ENCODE measurements around the gene CELSR1.

CELSR1 gene

DNA sequence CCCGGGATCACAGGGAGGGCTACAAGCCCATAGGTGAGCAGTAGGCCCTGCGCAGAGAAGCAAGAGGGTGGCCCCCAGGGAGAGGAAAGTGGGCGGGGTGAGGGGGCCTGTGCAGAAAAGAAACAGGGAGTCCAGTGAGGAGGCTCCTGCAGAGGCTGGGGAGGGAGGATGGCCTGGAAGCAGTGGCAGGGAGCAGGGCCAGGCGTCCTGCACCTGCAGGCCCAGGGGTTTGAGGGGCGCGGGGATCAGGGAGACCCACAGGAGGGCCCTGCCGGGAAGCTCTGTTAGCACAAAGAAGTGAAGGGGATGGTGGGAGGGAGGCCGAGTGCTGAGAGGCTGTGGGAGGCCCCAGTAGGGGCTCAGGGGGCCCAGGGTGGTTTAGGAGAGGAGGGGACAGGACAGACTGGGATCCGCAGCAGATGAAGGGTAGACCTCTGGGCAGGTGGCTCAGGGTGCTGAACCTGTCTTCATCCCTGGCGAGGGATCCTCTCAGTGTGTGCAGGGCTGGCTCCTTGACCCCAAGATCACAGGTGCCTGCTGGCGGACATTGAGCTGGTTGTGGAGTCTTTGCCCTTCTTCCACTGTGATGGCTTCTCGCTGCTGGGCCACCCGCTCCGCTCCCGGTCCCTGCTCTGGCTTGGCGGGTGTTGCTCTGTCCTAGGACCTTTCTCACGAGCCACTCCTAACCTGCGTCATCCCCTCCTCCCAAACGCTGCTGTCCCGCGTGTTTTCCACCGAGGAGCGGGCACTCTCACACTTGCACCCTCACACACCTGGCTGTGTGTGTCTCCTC lies 31.8 kb upstream of the CELSR1 start:
- Mint-ChIP-seq H3K36me3 (ENCODE audit: low read depth) (peaks cover 6% of the 10 kb centered on the region), H3K4me1 (ENCODE audit: low read depth) (peaks cover 3% of the 10 kb centered on the region), H3K27ac (no peak overlapping the region), H3K27me3 (ENCODE audit: low read depth) (peaks cover 3% of the 10 kb centered on the region), H3K9me3 (peaks cover 25% of the 10 kb centered on the region), H3K4me3 (no peak overlapping the region)

DNA sequence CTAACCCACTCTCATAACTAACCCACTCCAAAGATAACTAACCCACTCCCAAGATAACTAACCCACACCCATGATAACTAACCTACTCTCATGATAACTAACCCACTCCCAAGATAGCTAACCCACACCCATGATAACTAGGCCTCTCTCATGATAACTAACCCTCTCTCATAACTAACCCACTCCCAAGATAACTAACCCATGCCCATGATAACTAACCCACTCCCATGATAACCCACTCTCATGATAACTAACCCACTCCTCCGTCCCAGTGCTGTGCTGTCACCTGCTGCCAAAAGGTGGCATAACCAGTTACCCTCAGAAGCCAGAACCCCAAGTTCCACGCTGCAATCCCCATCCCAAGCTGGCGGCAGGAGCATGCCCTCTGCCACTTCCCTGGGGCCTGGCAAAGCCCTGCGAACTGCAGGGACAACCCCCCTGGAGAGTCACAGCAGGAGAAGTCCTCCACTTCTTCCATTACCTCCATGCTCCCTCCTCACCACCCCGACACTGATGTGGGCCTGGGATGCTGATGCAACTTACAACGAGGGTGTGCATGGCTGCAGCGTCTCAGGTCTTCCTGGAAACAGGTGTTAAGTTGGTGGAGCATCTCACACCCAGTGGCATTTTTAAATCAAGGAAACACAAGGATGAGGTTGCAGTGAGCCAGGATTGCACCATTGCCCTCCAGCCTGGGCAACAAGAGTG lies 30.8 kb upstream of the CELSR1 start:
- Mint-ChIP-seq H3K27ac (peak overlapping the region; percentile 18), H3K4me3 (no peak overlapping the region), H3K4me1 (ENCODE audit: low read depth) (peaks cover 6% of the 10 kb centered on the region), H3K36me3 (ENCODE audit: low read depth) (peaks cover 6% of the 10 kb centered on the region), H3K9me3 (peaks cover 25% of the 10 kb centered on the region), H3K27me3 (ENCODE audit: low read depth) (peaks cover 3% of the 10 kb centered on the region)

DNA sequence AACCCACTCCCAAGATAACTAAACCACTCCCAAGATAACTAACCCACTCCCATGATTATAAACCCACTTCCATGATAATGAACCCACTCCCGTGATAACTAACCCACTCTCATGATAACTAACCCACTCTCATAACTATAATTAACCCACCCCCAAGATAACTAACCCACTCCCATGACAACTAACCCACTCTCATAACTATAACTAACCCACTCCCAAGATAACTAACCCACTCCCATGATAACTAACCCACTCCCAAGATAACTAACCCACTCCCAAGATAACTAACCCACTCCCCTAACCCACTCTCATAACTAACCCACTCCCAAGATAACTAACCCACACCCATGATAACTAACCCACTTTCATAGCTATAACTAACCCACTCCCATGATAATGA lies 30.1 kb upstream of the CELSR1 start:
- H3K4me1 Mint-ChIP-seq (ENCODE audit: low read depth): peaks cover 7% of the 10 kb centered on the region
- no peak overlapping the region for H3K4me3 Mint-ChIP-seq
- H3K36me3 Mint-ChIP-seq (ENCODE audit: low read depth): peaks cover 6% of the 10 kb centered on the region
- peaks cover 25% of the 10 kb centered on the region for H3K9me3 Mint-ChIP-seq
- H3K27me3 Mint-ChIP-seq (ENCODE audit: low read depth): peaks cover 3% of the 10 kb centered on the region
- no peak overlapping the region for H3K27ac Mint-ChIP-seq

DNA sequence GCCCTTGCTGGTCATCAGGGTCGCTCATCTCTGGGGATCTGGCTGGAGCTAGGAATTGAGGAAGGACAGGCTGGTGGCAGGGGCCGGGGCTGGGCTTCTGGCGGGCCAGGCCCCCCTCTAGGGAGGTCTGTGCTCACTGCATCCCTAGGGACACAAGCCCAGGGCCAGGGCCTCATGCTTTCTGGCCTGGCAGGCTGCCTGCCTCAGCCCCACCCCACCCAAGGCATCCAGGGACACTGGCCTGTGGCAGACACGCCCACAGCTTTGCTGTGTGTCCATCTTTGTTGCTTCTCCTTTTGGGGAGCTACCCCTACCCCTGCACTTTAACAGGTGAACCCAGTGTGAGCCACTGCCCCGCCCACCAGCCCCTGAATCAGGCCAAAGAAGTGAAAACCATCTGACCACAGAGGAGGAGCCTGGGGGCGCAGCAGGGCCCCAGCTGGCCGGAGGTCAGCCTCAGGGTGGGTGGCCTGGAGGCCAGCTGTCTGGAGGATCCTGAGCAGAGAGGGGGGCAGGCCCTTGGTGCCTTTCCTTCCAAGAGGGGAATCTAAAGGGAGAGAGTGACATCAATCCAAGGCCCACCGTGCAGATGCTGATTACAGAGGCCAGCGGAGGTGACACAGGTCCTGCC lies 26.8 kb upstream of the CELSR1 start:
- peaks cover 5% of the 10 kb centered on the region for H3K27me3 Mint-ChIP-seq (ENCODE audit: low read depth)
- peaks cover 8% of the 10 kb centered on the region for H3K4me1 Mint-ChIP-seq (ENCODE audit: low read depth)
- peaks cover 9% of the 10 kb centered on the region for H3K9me3 Mint-ChIP-seq
- H3K27ac Mint-ChIP-seq: no peak overlapping the region
- peaks cover 2% of the 10 kb centered on the region for H3K36me3 Mint-ChIP-seq (ENCODE audit: low read depth)
- H3K4me3 Mint-ChIP-seq: no peak overlapping the region

DNA sequence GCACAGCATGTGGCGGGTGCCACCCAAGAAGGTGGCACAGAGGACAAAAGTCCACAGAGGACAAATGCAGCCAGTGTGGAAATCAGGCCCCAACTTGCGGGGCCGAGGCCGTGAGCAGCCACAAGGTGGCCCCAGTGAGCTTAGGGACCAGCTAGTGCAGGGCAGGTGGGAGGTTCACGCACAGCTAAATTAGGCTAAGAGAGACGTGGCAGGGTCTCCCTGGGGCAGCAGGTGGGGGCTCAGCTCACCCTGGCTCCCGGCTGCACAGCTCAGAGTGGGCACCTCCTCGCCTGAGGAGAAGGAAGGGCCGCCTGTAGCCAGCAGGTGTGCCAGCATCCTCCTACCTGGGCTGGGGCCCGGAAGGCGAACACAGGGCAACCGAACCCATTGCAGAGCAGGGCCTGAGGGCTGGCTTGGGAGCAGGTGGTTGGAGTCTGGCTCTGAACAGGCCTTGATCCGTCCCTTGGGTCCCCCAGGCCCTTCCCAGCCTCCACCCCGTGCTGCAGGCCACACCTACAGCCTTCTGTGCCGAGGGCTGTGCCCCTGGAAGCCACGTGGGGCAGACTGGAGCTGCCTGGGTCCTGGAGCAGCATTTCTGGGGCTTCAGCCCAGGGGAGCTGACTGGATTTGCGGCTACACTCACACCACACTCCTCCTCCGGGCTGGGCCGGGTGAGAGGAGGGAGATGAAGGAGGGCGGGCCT lies 26.1 kb upstream of the CELSR1 start:
- no peak overlapping the region for H3K4me3 Mint-ChIP-seq
- H3K4me1 Mint-ChIP-seq (ENCODE audit: low read depth): peaks cover 8% of the 10 kb centered on the region
- peaks cover 6% of the 10 kb centered on the region for H3K27me3 Mint-ChIP-seq (ENCODE audit: low read depth)
- H3K9me3 Mint-ChIP-seq: peaks cover 9% of the 10 kb centered on the region
- H3K36me3 Mint-ChIP-seq (ENCODE audit: low read depth): peaks cover 2% of the 10 kb centered on the region
- no peak overlapping the region for H3K27ac Mint-ChIP-seq

DNA sequence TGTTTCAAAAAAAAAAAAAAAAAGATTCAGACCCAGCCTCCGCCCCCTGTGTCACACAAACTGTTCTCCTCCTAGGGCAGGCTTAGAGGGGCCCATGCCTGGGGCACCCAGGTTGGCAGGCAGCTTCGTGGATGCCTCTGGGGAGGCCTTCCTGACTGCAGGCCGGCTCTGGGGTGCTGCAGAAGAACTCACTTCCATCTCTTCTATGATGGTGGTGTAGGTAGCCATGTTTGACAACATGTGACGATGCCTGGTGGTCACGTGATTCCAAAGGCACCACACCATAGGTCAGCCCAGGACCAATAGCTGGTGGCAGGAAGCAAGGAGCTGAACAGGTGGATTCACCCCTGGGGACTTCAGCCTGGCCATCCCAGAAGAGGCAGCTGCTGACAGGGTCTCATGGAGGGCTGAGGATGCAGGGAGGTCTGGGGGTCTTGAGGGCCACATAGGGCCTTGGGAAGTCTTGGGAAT lies 24.1 kb upstream of the CELSR1 start:
- Mint-ChIP-seq H3K36me3 (ENCODE audit: low read depth) (no peaks in the 10 kb centered on the region), H3K27ac (no peak overlapping the region), H3K27me3 (ENCODE audit: low read depth) (peaks cover 6% of the 10 kb centered on the region), H3K4me3 (no peak overlapping the region), H3K9me3 (no peaks in the 10 kb centered on the region), H3K4me1 (ENCODE audit: low read depth) (peaks cover 5% of the 10 kb centered on the region)

DNA sequence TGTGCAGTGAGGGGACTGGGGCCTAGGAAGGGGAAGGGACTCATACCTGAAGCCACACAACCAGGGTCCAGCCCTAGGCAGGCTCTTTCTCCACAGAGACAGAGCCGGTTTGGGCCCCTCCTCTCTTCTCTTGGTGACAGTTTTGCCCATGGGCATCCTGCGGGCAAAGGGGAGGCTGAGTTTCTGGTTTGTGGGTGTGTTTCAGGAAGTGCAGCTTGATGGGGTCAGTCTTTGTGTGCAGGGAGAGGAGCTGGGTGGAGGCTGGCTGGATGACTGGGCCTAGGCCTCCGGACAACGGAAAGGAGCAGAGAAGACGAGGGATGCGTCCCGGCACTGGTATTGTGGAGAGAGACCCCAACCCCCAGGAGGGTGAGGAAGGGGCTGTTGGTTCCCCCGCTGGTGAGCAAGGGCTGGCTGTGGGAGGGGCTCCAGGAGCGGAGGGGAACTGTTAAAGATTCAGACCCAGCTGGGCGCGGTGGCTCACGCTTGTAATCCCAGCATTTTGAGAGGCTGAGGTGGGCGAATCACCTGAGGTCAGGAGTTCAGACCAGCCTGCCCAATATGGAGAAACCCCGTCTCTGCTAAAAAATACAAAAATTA lies 23.4 kb upstream of the CELSR1 start:
- H3K4me3 Mint-ChIP-seq: no peak overlapping the region
- H3K27ac Mint-ChIP-seq: no peak overlapping the region
- no peaks in the 10 kb centered on the region for H3K36me3 Mint-ChIP-seq (ENCODE audit: low read depth)
- peaks cover 5% of the 10 kb centered on the region for H3K4me1 Mint-ChIP-seq (ENCODE audit: low read depth)
- H3K27me3 Mint-ChIP-seq (ENCODE audit: low read depth): peaks cover 6% of the 10 kb centered on the region
- H3K9me3 Mint-ChIP-seq: no peaks in the 10 kb centered on the region

DNA sequence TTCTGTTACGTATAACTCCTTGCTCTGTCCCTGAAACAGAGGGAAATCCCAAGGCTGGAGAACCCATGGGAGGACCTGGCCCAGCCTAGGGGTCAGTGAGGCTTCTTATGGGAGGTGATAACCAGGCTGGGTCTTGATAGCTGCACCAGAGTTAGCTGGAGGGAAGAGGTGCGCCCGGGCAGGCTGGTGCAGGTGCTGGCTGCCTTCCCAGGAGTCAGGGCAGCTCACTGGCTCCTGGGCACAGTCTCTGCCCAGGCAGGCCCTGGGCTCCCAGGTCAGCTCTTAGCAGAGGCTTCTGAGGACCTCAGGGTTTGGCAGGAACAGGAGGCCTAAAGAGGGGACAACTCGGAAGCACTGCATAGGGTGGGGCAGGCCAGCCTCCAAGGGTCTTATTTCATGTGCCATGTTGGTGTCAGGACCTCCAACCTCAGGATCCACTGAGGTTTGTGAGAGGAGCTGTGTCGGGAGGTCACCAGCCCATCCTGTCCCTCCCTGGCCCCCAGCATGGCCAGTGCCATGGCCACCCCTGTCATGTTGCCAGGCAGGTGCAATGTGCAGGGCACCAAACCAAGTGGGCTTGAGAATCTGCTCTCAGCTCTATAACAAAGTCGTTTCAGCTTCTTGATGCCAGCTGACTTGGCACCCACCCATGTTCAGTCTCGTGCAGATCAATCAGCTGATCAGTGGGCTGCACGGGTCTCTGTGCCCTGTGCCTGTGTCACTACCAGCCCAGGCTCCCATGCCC lies 20.5 kb upstream of the CELSR1 start:
- peaks cover 5% of the 10 kb centered on the region for H3K9me3 Mint-ChIP-seq
- H3K27me3 Mint-ChIP-seq (ENCODE audit: low read depth): peaks cover 3% of the 10 kb centered on the region
- peaks cover 2% of the 10 kb centered on the region for H3K4me1 Mint-ChIP-seq (ENCODE audit: low read depth)
- H3K36me3 Mint-ChIP-seq (ENCODE audit: low read depth): no peaks in the 10 kb centered on the region
- no peak overlapping the region for H3K4me3 Mint-ChIP-seq
- H3K27ac Mint-ChIP-seq: no peak overlapping the region

DNA sequence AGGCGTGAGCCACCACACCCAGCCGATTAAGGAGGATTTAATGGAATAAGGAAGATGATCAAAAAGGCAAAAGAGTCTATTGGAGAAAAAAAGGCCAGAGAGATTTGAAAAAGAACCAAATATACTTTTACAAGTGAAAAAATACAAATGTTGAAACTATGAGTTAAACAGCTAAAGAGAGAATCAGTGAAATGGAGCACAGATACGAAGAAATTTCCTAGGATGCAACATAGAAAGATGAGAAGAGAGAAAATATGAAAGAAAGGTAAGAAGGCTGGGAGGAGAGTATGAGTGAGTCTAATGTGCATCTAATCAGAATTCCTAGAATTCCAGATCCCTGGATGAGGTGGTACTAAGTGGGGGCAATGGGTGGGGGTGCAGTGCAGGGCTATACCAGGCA lies 19.4 kb upstream of the CELSR1 start:
- Mint-ChIP-seq H3K27me3 (ENCODE audit: low read depth) (peaks cover 3% of the 10 kb centered on the region), H3K27ac (no peak overlapping the region), H3K4me1 (ENCODE audit: low read depth) (no peaks in the 10 kb centered on the region), H3K9me3 (peaks cover 5% of the 10 kb centered on the region), H3K4me3 (no peak overlapping the region), H3K36me3 (ENCODE audit: low read depth) (no peaks in the 10 kb centered on the region)

DNA sequence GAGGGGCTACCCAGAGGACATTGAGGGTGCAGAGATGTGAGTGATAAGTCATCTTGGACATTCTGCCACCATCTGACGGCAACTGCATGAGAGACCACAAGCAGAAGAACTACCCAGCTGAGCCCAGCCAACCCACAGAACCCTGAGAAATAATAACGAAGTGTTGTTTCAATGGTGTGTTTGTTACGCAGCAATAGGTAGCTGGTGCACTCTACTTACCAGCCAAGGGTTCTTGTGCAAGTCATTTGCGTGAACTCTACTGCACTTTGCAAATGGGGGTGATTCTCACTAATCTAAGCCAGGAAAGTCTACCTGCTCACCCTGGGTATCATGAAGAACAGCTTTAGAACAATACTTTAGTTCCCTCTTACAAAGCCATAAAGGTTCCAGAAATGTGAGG lies 15.8 kb upstream of the CELSR1 start:
- Mint-ChIP-seq H3K4me1 (ENCODE audit: low read depth) (no peaks in the 10 kb centered on the region), H3K27me3 (ENCODE audit: low read depth) (no peaks in the 10 kb centered on the region), H3K27ac (no peak overlapping the region), H3K4me3 (no peak overlapping the region), H3K9me3 (peaks cover 5% of the 10 kb centered on the region), H3K36me3 (ENCODE audit: low read depth) (no peaks in the 10 kb centered on the region)

DNA sequence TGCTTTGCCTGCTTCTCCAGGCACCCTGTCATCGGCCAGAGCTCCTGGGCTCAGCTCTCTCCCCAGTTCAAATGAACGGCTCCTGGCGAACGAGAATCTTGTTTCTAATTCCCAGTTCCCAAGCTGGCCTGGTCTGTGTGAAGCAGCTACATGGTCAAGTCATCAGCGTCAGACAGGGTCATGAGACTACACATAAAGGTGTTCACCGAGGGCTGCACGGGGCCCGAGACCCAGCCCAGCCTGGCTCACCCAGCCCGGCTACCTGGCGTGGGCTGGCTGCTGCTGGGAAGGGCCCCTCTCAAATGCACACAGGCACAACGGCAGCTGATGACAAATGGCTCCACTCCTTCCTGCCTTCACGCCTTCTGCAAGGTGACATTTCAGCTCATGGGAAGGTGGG lies 14.6 kb upstream of the CELSR1 start:
- H3K9me3 Mint-ChIP-seq: peaks cover 5% of the 10 kb centered on the region
- H3K4me1 Mint-ChIP-seq (ENCODE audit: low read depth): no peaks in the 10 kb centered on the region
- no peak overlapping the region for H3K4me3 Mint-ChIP-seq
- no peak overlapping the region for H3K27ac Mint-ChIP-seq
- no peaks in the 10 kb centered on the region for H3K27me3 Mint-ChIP-seq (ENCODE audit: low read depth)
- no peaks in the 10 kb centered on the region for H3K36me3 Mint-ChIP-seq (ENCODE audit: low read depth)

DNA sequence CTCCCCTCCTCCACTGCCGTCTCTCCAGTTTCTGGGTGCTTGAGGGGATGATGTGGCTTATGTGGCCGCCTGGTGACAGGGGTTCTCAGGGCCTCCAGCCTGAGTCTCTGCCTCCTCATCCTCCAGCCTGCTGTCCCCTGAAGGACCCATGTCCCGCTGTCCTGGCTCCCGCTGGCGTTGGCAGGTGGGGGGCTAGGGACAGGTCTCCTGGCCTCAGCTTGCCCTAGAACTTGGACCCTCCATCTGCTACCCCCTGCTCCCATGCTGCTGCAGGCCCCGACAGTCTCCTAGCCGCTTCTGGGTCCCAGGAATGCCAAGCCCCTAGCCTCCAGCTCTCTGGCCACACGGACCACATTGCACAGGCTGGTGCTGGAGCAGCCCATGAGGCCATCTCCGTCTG lies 13.9 kb upstream of the CELSR1 start:
- H3K4me3 Mint-ChIP-seq: no peak overlapping the region
- H3K27me3 Mint-ChIP-seq (ENCODE audit: low read depth): no peaks in the 10 kb centered on the region
- peaks cover 5% of the 10 kb centered on the region for H3K9me3 Mint-ChIP-seq
- no peak overlapping the region for H3K27ac Mint-ChIP-seq
- no peaks in the 10 kb centered on the region for H3K4me1 Mint-ChIP-seq (ENCODE audit: low read depth)
- no peaks in the 10 kb centered on the region for H3K36me3 Mint-ChIP-seq (ENCODE audit: low read depth)

DNA sequence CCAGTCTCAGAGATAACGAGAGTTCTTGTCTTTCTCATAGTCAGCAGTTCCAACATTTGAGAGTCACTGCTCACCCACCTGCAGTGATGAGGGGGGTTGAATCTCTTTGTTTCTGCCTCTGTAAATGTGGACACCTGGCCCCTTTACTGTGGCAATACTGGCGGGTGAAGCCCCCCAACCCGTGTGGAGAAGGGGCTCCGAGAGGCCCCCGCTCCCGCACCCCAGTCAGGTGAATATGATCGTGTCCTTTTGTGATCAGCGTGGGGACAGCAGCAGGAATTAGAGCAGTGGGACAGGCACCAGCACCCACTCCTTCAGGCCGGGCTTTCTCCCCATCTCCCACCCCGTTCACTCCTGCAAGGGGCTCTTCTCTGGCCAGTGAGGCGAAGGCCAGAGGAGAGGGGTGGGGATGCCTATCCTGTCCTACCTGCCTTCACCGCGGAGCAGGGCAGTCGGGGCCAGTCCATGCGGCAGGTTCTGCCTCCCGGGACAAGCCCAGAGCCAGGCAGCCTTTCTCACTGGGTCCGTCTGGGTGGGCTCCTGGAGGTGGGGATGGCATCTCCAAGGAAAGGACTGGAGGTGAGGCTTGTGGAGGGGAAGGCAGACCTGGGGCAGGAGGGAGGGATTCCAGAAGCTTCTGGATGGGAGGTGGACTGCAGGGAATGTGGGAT lies 12.7 kb upstream of the CELSR1 start:
- Mint-ChIP-seq H3K9me3 (peaks cover 5% of the 10 kb centered on the region), H3K36me3 (ENCODE audit: low read depth) (no peaks in the 10 kb centered on the region), H3K27me3 (ENCODE audit: low read depth) (peaks cover 5% of the 10 kb centered on the region), H3K27ac (no peak overlapping the region), H3K4me3 (no peak overlapping the region), H3K4me1 (ENCODE audit: low read depth) (peaks cover 4% of the 10 kb centered on the region)

All from T-helper 1 cell treated with Interleukin-12 subunit alpha and Interleukin-12 subunit beta and Interleukin-4 antibody, amounts not matched to agents 30 μg/mL and 1 μg/mL, for 36 hours (primary cell).